Spleen (tissue), 11 donors: ENCODE measurements around the gene RSPH1. TPM values are rescaled to one million over a fixed set of nuclear protein-coding genes. Genes with fewer than 3 reads are reported as not detected.

Experiments
- DNase-seq: peaks from one replicate; pipeline ENCODE4 v3.0.0-alpha.2; 2020
- H3K27ac ChIP-seq, 8 donors: fragments of 200-600 bp; sonication (generic) in 7 of 8; 1 replicate in 4 of 8; 2 replicates in 4 of 8; pipeline versions ENCODE4 v1.5.0 to v1.8.0; 2016 to 2021; ENCODE audit warnings: inconsistent platforms in 4 of 8, mild to moderate bottlenecking in 4 of 8, moderate library complexity in 1 of 8
- H3K27me3 ChIP-seq, 7 donors: fragments of 200-600 bp; sonication (generic) in 6 of 7; replicated peaks in 1 of 7; 1 replicate in 4 of 7; 2 replicates in 3 of 7; pipeline versions ENCODE4 v1.5.0 to v1.8.0; 2016 to 2021; ENCODE audit warnings: inconsistent platforms in 3 of 7, mild to moderate bottlenecking in 1 of 7
- H3K36me3 ChIP-seq, 6 donors: fragments of 200-600 bp; sonication (generic) in 5 of 6; 1 replicate in 4 of 6; 2 replicates in 2 of 6; pipeline versions ENCODE4 v1.5.0 to v1.8.0; 2016 to 2021; ENCODE audit warnings: inconsistent platforms in 2 of 6
- H3K4me1 ChIP-seq, 6 donors: fragments of 200-600 bp; sonication (generic) in 5 of 6; 1 replicate in 3 of 6; 2 replicates in 3 of 6; pipeline versions ENCODE4 v1.5.0 to v1.8.0; 2016 to 2021; ENCODE audit warnings: inconsistent platforms in 3 of 6
- H3K4me3 ChIP-seq, 8 donors: fragments of 200-600 bp; sonication (generic) in 7 of 8; 1 replicate in 4 of 8; 2 replicates in 4 of 8; pipeline versions ENCODE4 v1.5.0 to v1.8.0; 2016 to 2021; ENCODE audit warnings: inconsistent platforms in 4 of 8, mild to moderate bottlenecking in 4 of 8, moderate library complexity in 2 of 8
- H3K9me3 ChIP-seq, 8 donors: fragments of 200-600 bp; sonication (generic) in 7 of 8; 1 replicate in 4 of 8; 2 replicates in 4 of 8; pipeline versions ENCODE4 v1.5.0 to v1.8.0; 2016 to 2021; ENCODE audit warnings: inconsistent platforms in 4 of 8
- POLR2A ChIP-seq, 3 donors: fragments of 450-650 bp; IDR thresholded peaks; one replicate each; pipeline ENCODE4 v1.5.1; 2017; ENCODE audit warnings: antibody characterized with exemption in 3 of 3, mild to moderate bottlenecking in 1 of 3
- POLR2AphosphoS5 ChIP-seq, 3 donors: sonication (generic); formaldehyde crosslinking; IDR thresholded peaks; one replicate each; pipeline ENCODE4 v1.5.1; 2017; ENCODE audit warnings: antibody characterized with exemption in 3 of 3
- WGBS, 5 donors: extraction: QIAGEN DNeasy Blood & Tissue Kit in 3 of 5; methylation state at CpG; one replicate each; pipeline versions ENCODE4 v1.1.5 to v1.1.7; 2013 to 2018; 5-methylcytosine and 5-hydroxymethylcytosine counted together
- intact Hi-C: fragments of 100-400 bp; cut with DNase I; formaldehyde crosslinking; loops from one replicate; pipeline ENCODE4 v1.15.0; 2023; ENCODE audit warnings: low total_unique reads
- polyA plus RNA-seq, 3 donors: library from polyadenylated mRNA; stranded (reverse); fragments of 200-250 nt; gene quantifications; one replicate each; pipeline ENCODE4 v1.2.1, GENCODE V29; 2013
- total RNA-seq, 7 donors: library from RNA; depleted of rRNA in 3 of 7; stranded (reverse); fragments of >200 nt in 3 of 7; fragmentation: NEBNext Ultra II Directional in 4 of 7; extraction: Animal tissue kit (Norgen Biotek cat#: 25700) in 4 of 7; gene quantifications; one replicate each; pipeline versions ENCODE4 v1.1.0 to v1.2.1, GENCODE V29; 2016 to 2021
- TF ChIP-seq, protein P1 (sequence below), 11 experiments: fragments of 200-600 bp in 7 of 11; fragments of 450-650 bp in 4 of 11; sonication (generic) in 4 of 11; IDR thresholded peaks in 8 of 11; conservative IDR thresholded peaks in 3 of 11; 1 replicate in 7 of 11; 2 replicates in 4 of 11; pipeline versions ENCODE4 v1.4.0 to v1.8.0; 2016 to 2021; ENCODE audit warnings: antibody characterized with exemption in 11 of 11, inconsistent platforms in 4 of 11, mild to moderate bottlenecking in 1 of 11
- donor health status: healthy with polysubstance abuse.
- donor health status: DM: no; HTN: no; CAD: no; lungs with moderate emphysema.
- donor health status: DM: no; HTN: no; CAD: no.
- donor health status: Bipolar disorder and iron deficiency.
- donor health status: healthy.
- donor health status: DM: no; HTN: no; CAD: no.
- donor health status: DM: yes; HTN: yes; CAD: no.

The RSPH1 gene
- total and polyA plus RNA-seq, 10 donors = 0.10 to 0.35 (median 0.26) TPM; not detected in 5

DNA sequence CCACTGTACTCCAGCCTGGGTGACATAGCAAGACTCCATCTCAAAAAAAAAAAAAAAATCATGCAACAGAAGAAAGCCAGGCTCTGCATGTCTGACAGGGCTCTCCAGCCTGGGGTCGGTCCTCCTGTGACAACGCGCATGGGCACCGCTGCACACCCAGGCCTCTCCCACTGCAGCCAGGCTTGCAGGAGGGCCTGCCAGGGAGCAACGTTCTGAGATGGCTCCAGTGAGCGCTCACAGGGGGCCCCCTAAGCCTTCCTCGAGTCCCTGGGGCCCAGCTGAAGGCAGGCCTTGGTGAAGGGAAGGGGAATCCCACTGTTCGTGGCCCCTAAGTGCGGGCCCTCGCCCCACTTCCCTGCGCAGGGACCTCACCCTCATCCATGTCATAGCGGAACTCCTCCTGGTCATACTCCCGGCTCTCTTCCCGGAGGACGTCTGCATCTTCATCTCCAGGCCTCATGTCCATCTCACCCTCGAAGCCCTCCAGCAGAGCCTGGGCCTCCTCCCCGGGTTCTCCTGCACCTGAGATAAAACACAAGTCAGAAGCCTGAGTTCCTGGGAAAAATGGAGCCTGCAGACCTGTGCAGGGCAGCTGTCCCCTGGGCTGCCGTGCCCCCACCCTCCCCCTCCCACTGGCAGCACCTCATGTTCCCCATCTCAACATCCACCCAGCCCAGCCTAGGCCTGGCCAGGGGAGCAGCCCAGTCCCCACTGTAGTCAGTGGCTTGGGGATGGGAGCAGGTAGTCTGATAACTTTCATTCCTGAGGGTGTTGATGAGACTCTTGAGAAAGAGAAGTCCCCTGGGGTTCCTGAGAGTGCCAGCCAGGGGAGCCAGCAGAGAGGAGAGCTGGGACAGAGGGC, 20.3 kb downstream of the RSPH1 start:
- H3K4me1 ChIP-seq = peaks cover 0 to 3% (median 0%) of the 10 kb centered on the region in 6 donors
- H3K9me3 ChIP-seq = no peaks in the 10 kb centered on the region
- no peak for DNase-seq
- no peak for TF ChIP-seq POLR2A (IDR thresholded peaks at IDR 0.05)
- TF ChIP-seq POLR2AphosphoS5 (IDR thresholded peaks at IDR 0.05) = no peak
- TF ChIP-seq, protein P1, sequence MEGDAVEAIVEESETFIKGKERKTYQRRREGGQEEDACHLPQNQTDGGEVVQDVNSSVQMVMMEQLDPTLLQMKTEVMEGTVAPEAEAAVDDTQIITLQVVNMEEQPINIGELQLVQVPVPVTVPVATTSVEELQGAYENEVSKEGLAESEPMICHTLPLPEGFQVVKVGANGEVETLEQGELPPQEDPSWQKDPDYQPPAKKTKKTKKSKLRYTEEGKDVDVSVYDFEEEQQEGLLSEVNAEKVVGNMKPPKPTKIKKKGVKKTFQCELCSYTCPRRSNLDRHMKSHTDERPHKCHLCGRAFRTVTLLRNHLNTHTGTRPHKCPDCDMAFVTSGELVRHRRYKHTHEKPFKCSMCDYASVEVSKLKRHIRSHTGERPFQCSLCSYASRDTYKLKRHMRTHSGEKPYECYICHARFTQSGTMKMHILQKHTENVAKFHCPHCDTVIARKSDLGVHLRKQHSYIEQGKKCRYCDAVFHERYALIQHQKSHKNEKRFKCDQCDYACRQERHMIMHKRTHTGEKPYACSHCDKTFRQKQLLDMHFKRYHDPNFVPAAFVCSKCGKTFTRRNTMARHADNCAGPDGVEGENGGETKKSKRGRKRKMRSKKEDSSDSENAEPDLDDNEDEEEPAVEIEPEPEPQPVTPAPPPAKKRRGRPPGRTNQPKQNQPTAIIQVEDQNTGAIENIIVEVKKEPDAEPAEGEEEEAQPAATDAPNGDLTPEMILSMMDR (IDR thresholded peaks at IDR 0.05 in 8 of 11, conservative IDR thresholded peaks at IDR 0.05 in 3 of 11) = no peak
- H3K27ac ChIP-seq = no peak overlapping the region
- intact Hi-C loops = no loop called here
- peaks cover 0 to 24% (median 0%) of the 10 kb centered on the region in 7 donors for H3K27me3 ChIP-seq
- H3K36me3 ChIP-seq = no peaks in the 10 kb centered on the region
- H3K4me3 ChIP-seq = no peak overlapping the region
- WGBS, 5 donors = 79 to 88% (median 85%) methylated on average over 16 to 18 of the region's 18 CpGs

- no peak overlapping the region for H3K4me3 ChIP-seq
- no peak for TF ChIP-seq POLR2AphosphoS5 (IDR thresholded peaks at IDR 0.05)
- TF ChIP-seq POLR2A (IDR thresholded peaks at IDR 0.05) = no peak
- TF ChIP-seq, protein P1 (IDR thresholded peaks at IDR 0.05 in 8 of 11, conservative IDR thresholded peaks at IDR 0.05 in 3 of 11) = no peak
- H3K9me3 ChIP-seq = no peaks in the 10 kb centered on the region
- intact Hi-C loops = no loop called here
- 72 to 93% (median 84%) methylated on average over 7 of the region's 7 CpGs for WGBS, 5 donors
- DNase-seq = no peak
- H3K27me3 ChIP-seq = peaks cover 0 to 27% (median 0%) of the 10 kb centered on the region in 7 donors
- H3K27ac ChIP-seq = no peak overlapping the region
- H3K36me3 ChIP-seq = no peaks in the 10 kb centered on the region
- H3K4me1 ChIP-seq = peaks cover 0 to 3% (median 0%) of the 10 kb centered on the region in 6 donors
These were observed 21.0 kb downstream of the RSPH1 start for GRCh38 chr21:42475036-42475435.

DNA sequence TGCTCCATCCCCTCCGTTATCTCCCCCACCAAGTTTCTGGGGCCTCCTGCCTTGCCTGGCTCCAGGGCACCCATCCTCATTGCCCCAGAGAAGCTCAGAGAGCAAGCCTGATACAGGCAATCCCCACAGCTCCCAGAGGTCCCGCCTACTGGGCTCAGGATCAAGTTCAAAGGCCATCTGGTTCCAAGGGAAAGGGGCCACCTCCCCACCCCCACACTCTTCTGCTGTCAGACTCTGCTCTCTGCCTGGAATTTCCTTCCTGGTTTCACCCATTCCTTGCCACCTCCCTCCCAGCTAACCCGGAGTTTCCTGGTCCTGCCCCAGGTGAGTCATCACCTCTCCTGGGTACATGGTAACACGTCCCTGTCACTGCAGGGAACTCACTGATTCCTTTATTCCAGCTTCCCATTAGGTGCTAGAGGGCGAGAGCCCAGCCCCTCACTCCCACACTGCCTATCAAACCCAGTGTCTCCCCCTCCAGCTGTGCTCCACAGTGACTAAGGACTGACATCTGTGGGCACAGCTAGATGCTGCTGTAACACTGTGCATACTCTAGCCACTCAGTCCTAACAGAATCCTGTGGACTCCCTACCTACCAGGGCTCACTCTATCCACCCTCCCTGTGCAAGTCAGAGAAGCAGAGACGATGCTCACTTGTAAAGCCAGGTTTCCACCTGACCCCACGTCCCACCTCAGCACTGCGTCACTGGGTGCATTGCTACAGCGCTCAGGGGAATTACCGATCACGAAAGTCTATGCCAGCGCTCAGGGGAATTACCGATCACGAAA, 21.8 kb downstream of the RSPH1 start:
- intact Hi-C loops = no loop called here
- H3K27ac ChIP-seq = no peak overlapping the region
- DNase-seq = no peak
- peaks cover 0 to 27% (median 0%) of the 10 kb centered on the region in 7 donors for H3K27me3 ChIP-seq
- H3K4me3 ChIP-seq = no peak overlapping the region
- 64 to 70% (median 67%) methylated on average over 13 to 14 of the region's 14 CpGs for WGBS, 5 donors
- H3K9me3 ChIP-seq = no peaks in the 10 kb centered on the region
- H3K36me3 ChIP-seq = no peaks in the 10 kb centered on the region
- peaks cover 0 to 3% (median 0%) of the 10 kb centered on the region in 6 donors for H3K4me1 ChIP-seq
- TF ChIP-seq, protein P1 (IDR thresholded peaks at IDR 0.05 in 8 of 11, conservative IDR thresholded peaks at IDR 0.05 in 3 of 11) = no peak
- TF ChIP-seq POLR2AphosphoS5 (IDR thresholded peaks at IDR 0.05) (no peak), POLR2A (IDR thresholded peaks at IDR 0.05) (no peak)
